HepG2 (cell line): ENCODE data around the gene FUT3. TPM values are rescaled to one million over a fixed set of nuclear protein-coding genes. Genes with fewer than 3 reads are reported as not detected.

ENCODE experiments used
- ATAC-seq: fragments of 200-7000 bp; cut with Tn5 transposase; 3 replicates; pipeline ENCODE4 v1.9.1; 2020; ENCODE audit warnings: mild to moderate bottlenecking, moderate library complexity
- BruUV-seq: library from RNA; stranded (reverse); fragments of 400-500 nt; replicated peaks from 2 replicates; lab custom pipeline; 2021; lab: Mats Ljungman, UMichigan
- CTCF ChIA-PET: fragments of 300-600 bp; formaldehyde crosslinking; extraction: SDS; loops from one replicate; lab custom pipeline; 2021; ENCODE audit warnings: low total read pairs, inconsistent platforms, low intra/inter-chr PET ratio; lab: Yijun Ruan, JAX
- POLR2A ChIA-PET: fragments of 350-600 bp; sonication (Branson Sonifier 250); formaldehyde crosslinking; loops from one replicate; lab custom pipeline; 2020; ENCODE audit warnings: antibody characterized with exemption, inconsistent platforms; lab: Yijun Ruan, JAX
- DNase-seq: peaks from one replicate; pipeline ENCODE4 v3.0.0-alpha.2; 2015; ENCODE audit warnings: low spot score
- FAIRE-seq: peaks from 3 replicates; lab custom pipeline; 2011; peaks lifted over from hg19 to GRCh38; lab: Jason Lieb, UNC
- H2AFZ ChIP-seq: one replicate; pipeline ENCODE4 v1.6.1; 2011; ENCODE audit warnings: low read length, inconsistent platforms
- H3K27ac ChIP-seq: fragments of 300-600 bp; 3 replicates; pipeline ENCODE4 v1.8.0; 2011; ENCODE audit warnings: mixed run types, mild to moderate bottlenecking, mixed read lengths, low read length, inconsistent platforms; ENCODE audit not compliant: insufficient read depth; ENCODE audit errors: extremely low read length
- H3K27me3 ChIP-seq, 2 experiments: fragments of 200-600 bp in 1 of 2; 2 replicates in 1 of 2; 3 replicates in 1 of 2; pipeline versions ENCODE4 v1.6.0 to v1.8.0; 2011; ENCODE audit warnings: low read length in 2 of 2, mild to moderate bottlenecking in 2 of 2, moderate library complexity in 2 of 2, inconsistent platforms in 1 of 2; ENCODE audit not compliant: insufficient read depth in 2 of 2, control insufficient read depth in 1 of 2
- H3K36me3 ChIP-seq, 2 experiments: fragments of 200-600 bp in 1 of 2; replicated peaks in 1 of 2; 2 replicates in 1 of 2; 3 replicates in 1 of 2; pipeline versions ENCODE4 v1.5.1 to v1.8.0; 2011; ENCODE audit warnings: low read length in 2 of 2, inconsistent platforms in 1 of 2; ENCODE audit not compliant: insufficient read depth in 2 of 2, control insufficient read depth in 1 of 2
- H3K4me1 ChIP-seq: 2 replicates; pipeline ENCODE4 v1.5.1; 2012; ENCODE audit warnings: low read length, inconsistent platforms; ENCODE audit not compliant: insufficient read depth
- H3K4me2 ChIP-seq: 2 replicates; pipeline ENCODE4 v1.6.0; 2011; ENCODE audit warnings: low read depth, low read length, inconsistent platforms
- H3K4me3 ChIP-seq, 3 experiments: fragments of 200-600 bp in 1 of 3; sonication (generic), shearing (Covaris generic) in 1 of 3; replicated peaks in 1 of 3; 2 replicates each; pipeline ENCODE4 v1.5.1; 2011 to 2016; ENCODE audit warnings: low read length in 3 of 3, inconsistent platforms in 2 of 3, low read depth in 2 of 3, mild to moderate bottlenecking in 2 of 3, control low read depth in 1 of 3, mixed read lengths in 1 of 3; ENCODE audit not compliant: insufficient read depth in 1 of 3
- H3K79me2 ChIP-seq: one replicate; pipeline ENCODE4 v1.6.1; 2011; ENCODE audit warnings: low read length, inconsistent platforms; ENCODE audit not compliant: insufficient read depth
- H3K9ac ChIP-seq: 2 replicates; pipeline ENCODE4 v1.6.0; 2011; ENCODE audit warnings: mild to moderate bottlenecking, low read depth, low read length, inconsistent platforms; ENCODE audit not compliant: insufficient read depth
- H3K9me3 ChIP-seq: 2 replicates; pipeline ENCODE4 v1.5.1; 2012; ENCODE audit warnings: mild to moderate bottlenecking, low read length
- H4K20me1 ChIP-seq: 2 replicates; pipeline ENCODE4 v1.6.0; 2011; ENCODE audit warnings: inconsistent platforms, mild to moderate bottlenecking, low read length, moderate library complexity; ENCODE audit not compliant: insufficient read depth
- CENPT ChIP-seq: sonication (generic); formaldehyde crosslinking; IDR thresholded peaks from 2 replicates; pipeline ENCODE4 v1.8.0; 2022; ENCODE audit warnings: low read depth, mild to moderate bottlenecking, moderate library complexity, missing genetic modification reagents
- DR1 ChIP-seq: sonication (generic); formaldehyde crosslinking; IDR thresholded peaks from 2 replicates; pipeline ENCODE4 v1.8.0; 2021; ENCODE audit warnings: mild to moderate bottlenecking, missing genetic modification reagents, inconsistent platforms
- EHMT2 ChIP-seq: fragments of 200-600 bp; sonication (generic); IDR thresholded peaks from 2 replicates; pipeline ENCODE4 v1.7.0; 2017; ENCODE audit warnings: antibody characterized with exemption, low read depth, low read length, borderline replicate concordance
- PHF5A ChIP-seq: IDR thresholded peaks from one replicate; pipeline ENCODE4 v1.6.1; 2018; ENCODE audit warnings: low read depth, missing genetic modification reagents; ENCODE audit not compliant: unreplicated experiment
- SMAD9 ChIP-seq: sonication (generic); formaldehyde crosslinking; IDR thresholded peaks from 2 replicates; pipeline ENCODE4 v1.5.1; 2020; ENCODE audit warnings: mild to moderate bottlenecking, missing genetic modification reagents
- SRF ChIP-seq: IDR thresholded peaks from 2 replicates; pipeline ENCODE4 v1.6.1; 2011; ENCODE audit warnings: mild to moderate bottlenecking, low read depth, low read length, moderate library complexity
- TBX2 ChIP-seq: sonication (generic); formaldehyde crosslinking; IDR thresholded peaks from 2 replicates; pipeline ENCODE4 v1.5.0; 2020; ENCODE audit warnings: missing genetic modification reagents, mild to moderate bottlenecking, borderline replicate concordance
- ZNF333 ChIP-seq: sonication (generic); formaldehyde crosslinking; IDR thresholded peaks from 2 replicates; pipeline ENCODE4 v1.4.0; 2020; ENCODE audit warnings: mild to moderate bottlenecking, missing genetic modification reagents, borderline replicate concordance
- ZNF772 ChIP-seq: sonication (generic); formaldehyde crosslinking; IDR thresholded peaks from 2 replicates; pipeline ENCODE4 v1.5.0; 2020; ENCODE audit warnings: mild to moderate bottlenecking, missing genetic modification reagents
- whole genome bisulfite sequencing: methylation state at CpG from one replicate; pipeline ENCODE4 v1.1.6; 2017; ENCODE audit warnings: low lambda C conversion rate; 5-methylcytosine and 5-hydroxymethylcytosine counted together
- in situ Hi-C: cut with HindIII; loops from 2 replicates; pipeline ENCODE4 v1.10.0; 2017; ENCODE audit warnings: low pct_unique_long_range_greater_than_20kb; ENCODE audit not compliant: extremely low pct_ligation_motif_present
- intact Hi-C: fragments of 100-400 bp; cut with micrococcal nuclease; formaldehyde crosslinking; loops from one replicate; pipeline ENCODE4 v1.10.0; 2022; ENCODE audit not compliant: unreplicated experiment
- polyA plus RNA-seq, 8 experiments: library from polyadenylated mRNA; depleted of rRNA in 3 of 8; stranded (reverse) in 7 of 8; unstranded in 1 of 8; fragments of >200 nt; fragmentation: Illumina TruSeq in 4 of 8; extraction: Trizol in 4 of 8; gene quantifications; 2 replicates each; pipeline versions ENCODE4 v1.2.1 to v1.2.3, GENCODE V29; 2011 to 2016; ENCODE audit warnings: low read depth in 4 of 8, missing spikeins in 1 of 8, mixed read lengths in 1 of 8; ENCODE audit not compliant: insufficient read depth in 1 of 8
- total RNA-seq, 5 experiments: library from RNA; depleted of rRNA; stranded (reverse); fragments of >200 nt; fragmentation: Illumina TruSeq; extraction: Trizol; gene quantifications; 2 replicates each; pipeline ENCODE4 v1.2.3, GENCODE V29; 2016; ENCODE audit warnings: low read depth in 1 of 5

Gene FUT3
- total and polyA plus RNA-seq, 2 of the 13 experiments (the other 11 are each of a cell fraction or from before 2014, with no cell fraction given) = 0.53 to 1.1 TPM

- no peak for DNase-seq
- CTCF ChIA-PET = interaction anchor here (3.3 to 4.6 kb wide), 3 partner anchors 17 to 86 kb away, joined by 19 to 71 read pairs (median 30); no protein-coding TSS in a partner anchor
- peak overlapping the region; percentile 47; the same call in 1 of the 2 replicates for H3K9ac ChIP-seq
- no peaks in the 10 kb centered on the region for H3K36me3 ChIP-seq
- TF ChIP-seq PHF5A (CRISPR knock-in tag) (no peak), CENPT (0 out of 2 replicates have a peak, but pooled peaks have one; percentile 30), EHMT2 (no peak), ZNF772 (CRISPR knock-in tag) (peak; percentile 5; the same call in 1 of the 2 replicates), SMAD9 (no peak), ZNF333 (CRISPR knock-in tag) (0 out of 2 replicates have a peak, but pooled peaks have one; percentile 5), TBX2 (CRISPR knock-in tag) (0 out of 2 replicates have a peak, but pooled peaks have one; percentile 12), DR1 (0 out of 2 replicates have a peak, but pooled peaks have one; percentile 10), SRF (no peak)
- peak overlapping the region; percentile 83 for H3K4me2 ChIP-seq
- no TSS peak for BruUV-seq
- peaks cover 50% of the 10 kb centered on the region for H3K4me1 ChIP-seq
- H3K27ac ChIP-seq = no peak overlapping the region
- in situ Hi-C loops = loop anchor here (5.0 kb wide), 1 partner anchor 86 kb away; no protein-coding TSS in a partner anchor
- FAIRE-seq = no peak
- POLR2A ChIA-PET = interaction anchor here (1.1 kb wide), 1 partner anchor 99 kb away, joined by 4 read pairs; the partner anchor contains the start of gene VMAC
- no peak for ATAC-seq
- no peaks in the 10 kb centered on the region for H3K79me2 ChIP-seq
- H4K20me1 ChIP-seq = no peaks in the 10 kb centered on the region
- intact Hi-C loops = loop anchor here (10.0 kb wide), 1 partner anchor 219 kb away; no protein-coding TSS in a partner anchor
- H3K4me3 ChIP-seq = peak overlapping the region; percentile 56 to 75 (median 63); a peak in 4 of 6 replicates
- no peak overlapping the region for H2AFZ ChIP-seq
- no peaks in the 10 kb centered on the region for H3K9me3 ChIP-seq
- 33% methylated on average over 6 of the region's 6 CpGs for WGBS
- no peaks in the 10 kb centered on the region for H3K27me3 ChIP-seq
These were observed 45.1 kb downstream of the FUT3 start for GRCh38 chr19:5806133-5806489.
